ENCODE results near the gene BMPR1B.

GRCh38 chr4:94811643-94812042 is 53.9 kb downstream of the BMPR1B start:
- no peak for TF ChIP-seq CTCF (IDR thresholded peaks at IDR 0.05)
- TF ChIP-seq EZH2 (IDR thresholded peaks at IDR 0.05; ENCODE audit: borderline replicate concordance, insufficient read depth, low read depth, low read length, poor library complexity, severe bottlenecking) = no peak
